Right lung (tissue), 5 donors: Measurements from ENCODE around the gene ZNF358. TPM values are rescaled to one million over a fixed set of nuclear protein-coding genes. Genes with fewer than 3 reads are reported as not detected.

Experiments
- DNase-seq, 2 donors: peaks; one replicate each; pipeline ENCODE4 v3.0.0-alpha.2; 2013
- polyA plus RNA-seq, 5 donors: library from polyadenylated mRNA; unstranded; fragments of 120-200 nt; gene quantifications; one replicate each; pipeline versions ENCODE4 v1.2.1 to v1.2.3, GENCODE V29; 2013; ENCODE audit warnings: inconsistent platforms in 1 of 5, low replicate concordance in 1 of 5; ENCODE audit not compliant: insufficient read length in 5 of 5, insufficient read depth in 1 of 5

The ZNF358 gene
- polyA plus RNA-seq, 5 donors, result 29.6 to 80.0 (median 44.2) TPM

DNA sequence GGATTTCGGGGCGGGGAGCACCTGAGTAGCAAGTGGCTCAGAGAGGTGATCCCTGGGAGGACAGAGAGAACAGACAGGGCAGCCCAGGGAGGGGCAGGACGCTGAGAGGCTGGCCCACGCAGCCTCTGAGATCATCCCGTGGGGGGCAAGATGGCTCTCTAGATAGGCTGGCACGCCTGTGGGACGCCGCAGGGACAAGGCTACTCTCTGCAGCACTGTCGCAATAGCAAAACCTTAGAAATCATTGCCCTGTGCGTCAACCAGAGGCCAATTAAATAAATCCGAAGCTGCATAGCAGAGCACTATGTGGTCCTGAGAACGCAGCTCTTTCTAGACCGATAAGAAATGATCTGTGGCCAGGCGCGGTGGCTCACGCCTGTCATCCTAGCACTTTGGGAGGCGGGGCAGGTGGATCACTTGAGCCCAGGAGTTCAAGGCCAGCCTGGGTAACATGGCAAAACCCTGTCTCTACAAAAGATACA is 32.1 kb upstream of the ZNF358 start:
- DNase-seq, result no peak

DNA sequence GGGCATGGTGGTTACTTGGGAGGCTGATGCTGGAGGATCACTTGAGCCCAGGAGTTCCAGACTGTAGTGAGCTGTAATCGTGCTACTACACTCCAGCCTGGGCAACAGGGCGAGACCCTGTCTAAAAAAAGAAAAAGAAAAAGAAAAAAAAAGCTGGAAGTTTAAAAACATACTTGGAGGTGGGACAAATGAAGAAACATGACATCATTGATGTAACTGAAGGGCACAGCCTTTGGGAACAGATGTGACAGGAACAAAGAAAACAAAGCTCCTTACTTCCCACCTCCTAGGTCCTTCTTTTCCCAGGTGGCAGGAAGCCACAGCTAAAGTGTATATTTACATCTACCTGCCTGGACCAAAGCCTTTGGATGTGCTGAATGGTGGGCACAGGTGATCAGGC is 29.0 kb upstream of the ZNF358 start:
- DNase-seq, result no peak

DNA sequence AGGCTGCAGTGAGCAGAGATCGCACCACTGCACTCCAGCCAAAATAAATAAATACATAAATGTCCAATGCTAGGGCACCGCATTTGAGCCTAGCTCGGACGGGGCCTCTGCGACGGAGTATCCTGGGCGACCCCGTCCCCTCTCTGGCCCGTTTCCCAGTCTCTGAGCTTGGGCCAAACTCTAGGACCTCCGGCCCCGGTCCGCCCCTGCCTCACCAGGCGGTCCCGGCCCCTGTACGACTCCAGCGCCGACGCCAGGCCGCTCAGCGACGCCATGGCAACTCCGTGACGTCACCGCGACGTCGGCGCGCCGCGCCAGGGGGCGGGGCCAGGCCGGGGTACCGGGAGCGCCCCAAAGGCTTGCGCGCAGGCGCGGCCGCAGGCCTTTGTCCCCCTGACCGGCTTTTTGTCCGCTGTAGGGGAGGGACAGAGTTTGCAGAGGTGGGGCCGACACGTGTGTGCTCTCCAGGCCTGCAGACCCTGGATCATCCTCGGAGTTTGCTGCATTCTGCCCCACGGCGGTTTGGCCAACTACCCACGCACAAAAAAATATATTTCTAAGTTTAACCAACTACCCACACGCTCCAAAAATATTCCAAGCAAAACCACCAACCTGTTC is 27.1 kb upstream of the ZNF358 start, which contains the start of gene PEX11G:
PEX11G (minus strand) TSS at position 300 of the 618 bp plus-strand sequence; CDS start at position 275, 25 bp downstream.
- peak; percentile 94 to 95 for DNase-seq

DNA sequence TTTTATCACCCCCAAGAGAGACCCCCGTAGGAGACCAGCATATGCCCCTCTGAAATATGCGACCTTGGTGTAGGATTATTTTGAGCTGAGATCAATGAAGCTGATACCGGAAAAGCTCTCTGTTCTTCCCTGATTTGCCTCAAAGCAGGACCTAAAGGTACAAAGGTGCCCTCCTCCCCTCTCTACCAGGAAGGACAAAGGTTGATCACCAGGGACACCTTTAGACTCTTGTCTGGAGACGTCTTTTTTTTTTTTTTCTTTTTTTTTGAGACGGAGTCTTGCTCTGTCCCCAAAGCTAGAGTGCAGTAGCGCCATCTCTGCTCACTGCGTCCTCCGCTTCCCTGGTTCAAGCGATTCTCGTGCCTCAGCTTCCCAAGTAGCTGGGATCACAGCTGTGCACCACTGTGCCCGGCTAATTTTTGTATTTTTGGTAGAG is 26.3 kb upstream of the ZNF358 start:
- DNase-seq, result no peak

DNA sequence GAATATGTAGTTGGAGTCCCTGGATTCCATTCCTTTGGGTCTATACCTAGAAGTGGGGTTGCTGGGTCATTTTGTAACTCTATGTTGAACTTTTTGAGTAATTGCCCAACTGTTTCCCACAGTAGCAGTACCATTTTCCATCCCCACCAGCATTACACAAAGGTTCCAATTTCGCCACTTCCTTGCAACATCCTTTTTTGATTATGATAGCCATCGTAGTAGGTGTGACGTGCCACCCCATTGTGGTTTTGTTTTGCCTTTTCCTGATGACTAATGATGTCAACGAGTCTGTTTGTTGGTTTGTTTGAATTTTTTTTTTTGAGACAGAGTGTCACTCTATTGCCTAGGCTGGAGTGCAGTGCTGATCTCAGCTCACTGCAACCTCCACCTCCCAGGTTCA is 23.8 kb upstream of the ZNF358 start:
- no peak for DNase-seq

DNA sequence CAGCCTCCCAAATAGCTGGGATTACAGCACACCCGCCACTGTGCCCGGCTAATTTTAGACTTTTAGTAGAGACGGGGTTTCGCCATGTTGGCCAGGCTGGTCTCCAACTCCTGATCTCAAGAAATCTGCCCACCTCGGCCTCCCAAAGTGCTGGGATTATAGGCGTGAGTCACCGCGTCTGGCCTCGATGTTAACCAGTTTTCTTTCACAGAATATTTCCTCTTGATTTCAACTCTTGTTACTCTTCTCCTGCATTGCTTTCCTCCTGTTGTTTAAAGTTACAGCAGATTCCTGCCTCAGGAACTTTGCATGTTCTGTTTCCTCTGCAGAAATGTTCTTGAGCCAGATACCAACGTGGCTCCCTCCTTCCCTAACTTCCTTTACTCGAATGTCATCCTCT is 23.3 kb upstream of the ZNF358 start:
- no peak for DNase-seq

DNA sequence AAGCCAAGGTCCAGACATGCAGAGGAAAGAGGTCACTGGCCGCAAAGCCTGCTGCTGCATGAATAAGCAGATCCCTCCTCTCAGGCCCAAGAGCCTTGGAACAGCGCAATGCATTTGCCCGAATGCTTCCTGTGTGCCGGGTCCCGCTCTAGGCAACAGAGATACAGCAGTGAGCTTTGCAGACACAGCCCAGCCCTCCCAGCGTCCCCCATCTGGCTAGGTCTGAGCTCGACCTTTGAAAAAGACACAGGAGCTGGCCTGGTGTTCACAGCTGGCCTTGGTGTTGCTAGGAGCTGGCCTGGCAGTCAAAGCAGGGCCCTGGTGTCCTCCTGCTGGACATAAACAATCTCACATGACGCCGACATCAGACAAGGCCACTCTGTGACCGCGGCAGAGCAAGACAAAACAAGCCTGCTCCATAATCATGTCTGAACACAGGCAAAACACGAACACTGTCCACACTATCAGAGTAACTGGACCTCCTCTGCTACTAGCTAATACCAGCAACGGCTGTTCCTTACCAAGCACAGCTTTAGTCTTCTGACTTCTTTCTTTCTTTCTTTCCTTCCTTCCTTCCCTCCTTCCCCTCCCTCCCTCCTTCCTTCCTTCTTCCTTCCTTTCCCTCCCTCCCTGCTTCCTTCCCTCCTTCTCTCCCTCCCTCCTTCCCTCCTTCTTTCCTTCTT is 21.3 kb upstream of the ZNF358 start:
- DNase-seq, result peak; percentile 52 to 68

DNA sequence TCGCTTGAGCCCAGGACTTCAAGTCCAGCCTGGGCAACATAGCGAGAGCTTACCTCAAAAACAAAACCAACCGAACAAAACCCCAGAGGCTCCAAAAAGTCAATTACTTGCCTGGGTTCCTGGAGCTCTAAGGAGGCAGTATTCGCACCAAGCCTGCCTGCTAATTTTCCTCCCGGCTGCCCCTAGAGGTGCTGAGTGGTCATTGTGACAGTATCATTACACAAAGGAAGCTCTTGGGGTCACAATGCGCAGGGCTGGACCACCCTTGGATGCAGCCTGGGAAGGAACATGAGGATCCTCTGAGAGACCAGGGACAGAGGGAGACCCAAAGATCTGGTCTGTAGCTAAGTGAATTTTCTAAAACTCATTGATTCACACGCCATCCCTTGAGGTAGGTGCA is 18.6 kb upstream of the ZNF358 start:
- no peak for DNase-seq

DNA sequence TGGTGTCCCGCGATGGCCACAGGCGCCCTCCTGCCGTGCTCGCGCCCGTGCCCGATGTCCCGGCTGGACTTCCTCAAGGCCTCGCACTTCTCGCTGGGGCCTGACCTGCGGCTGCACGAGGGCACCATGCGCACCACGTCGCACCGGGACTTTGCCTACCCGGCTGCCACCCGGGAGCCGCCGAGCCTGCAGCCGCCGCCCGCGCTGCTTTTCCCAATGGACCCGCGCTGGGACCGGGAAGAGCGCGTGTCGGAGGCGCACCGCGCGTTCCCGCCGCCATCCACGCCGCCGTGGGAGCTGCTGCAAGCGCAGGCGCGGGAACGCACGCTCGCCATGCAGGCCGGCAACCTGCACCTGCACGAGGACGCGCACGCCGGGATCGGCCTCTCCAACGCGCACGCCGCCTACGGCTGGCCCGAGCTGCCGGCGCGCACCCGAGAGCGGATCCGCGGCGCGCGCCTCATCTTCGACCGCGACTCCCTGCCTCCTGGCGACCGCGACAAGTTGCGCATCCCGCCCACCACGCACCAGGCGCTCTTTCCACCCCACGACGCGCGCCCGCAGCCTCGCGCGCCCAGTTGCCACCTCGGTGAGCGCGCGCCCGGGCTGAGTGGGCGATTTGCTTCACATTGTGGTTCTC is 15.0 kb upstream of the ZNF358 start:
- DNase-seq, result peak in 1 of 2 donors; percentile 49

DNA sequence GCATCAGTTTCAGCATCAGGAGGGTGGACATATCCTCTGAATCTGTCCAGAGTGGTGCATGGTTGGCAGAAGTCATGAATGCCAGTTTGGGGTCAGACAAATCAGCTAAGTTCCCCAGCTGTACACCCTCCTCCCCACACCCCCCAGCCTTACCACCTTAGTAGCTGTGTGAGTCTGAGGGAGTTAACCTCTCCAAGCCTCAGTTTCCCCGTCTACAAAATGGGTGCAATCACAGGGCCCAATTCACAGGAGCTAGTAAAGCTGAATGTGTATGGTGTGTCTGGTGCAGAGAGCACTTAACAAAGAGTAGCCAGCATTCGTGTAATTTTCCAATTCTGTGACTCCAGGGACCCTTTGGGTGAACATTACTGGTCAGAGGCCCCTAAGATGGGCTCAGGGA is 13.4 kb upstream of the ZNF358 start:
- DNase-seq, result no peak

DNA sequence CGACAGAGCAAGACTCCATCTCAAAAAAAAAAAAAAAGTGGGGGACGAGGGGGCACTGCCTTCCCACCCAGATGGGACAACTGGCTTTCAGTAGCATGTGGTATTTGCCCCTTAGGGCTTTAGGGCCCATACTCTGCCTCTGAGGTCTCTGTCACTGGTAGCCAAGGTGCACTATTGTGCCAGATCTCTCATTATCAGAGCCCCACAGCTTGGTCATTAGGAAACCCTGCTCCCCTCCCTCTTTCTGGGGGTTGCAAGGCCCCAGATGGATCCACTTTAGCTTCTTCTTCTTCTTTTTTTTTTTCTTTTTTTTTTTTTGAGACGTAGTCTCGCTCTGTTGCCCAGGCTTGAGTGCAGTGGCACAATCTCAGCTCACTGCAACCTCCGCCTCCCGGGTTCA is 11.2 kb upstream of the ZNF358 start:
- no peak for DNase-seq

DNA sequence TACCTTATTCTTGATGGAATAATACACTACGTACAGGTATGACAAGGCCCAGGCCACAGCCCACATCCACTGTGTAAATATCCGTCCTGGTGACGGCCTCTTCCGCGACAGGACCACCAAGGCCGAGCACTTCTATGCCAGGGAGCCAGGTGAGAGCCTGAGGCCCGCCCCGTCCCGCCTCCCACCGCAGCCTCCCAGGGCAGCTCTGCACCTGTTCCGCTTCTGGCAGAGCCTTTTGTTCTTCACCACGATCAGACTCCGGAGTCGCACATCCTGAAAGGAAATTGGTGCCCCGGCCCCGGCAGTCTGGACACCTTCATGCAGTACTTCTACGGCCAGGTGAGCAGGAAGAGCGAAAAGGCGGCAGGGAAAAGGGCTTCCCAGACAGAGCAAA is 10.6 kb upstream of the ZNF358 start:
- no peak for DNase-seq

DNA sequence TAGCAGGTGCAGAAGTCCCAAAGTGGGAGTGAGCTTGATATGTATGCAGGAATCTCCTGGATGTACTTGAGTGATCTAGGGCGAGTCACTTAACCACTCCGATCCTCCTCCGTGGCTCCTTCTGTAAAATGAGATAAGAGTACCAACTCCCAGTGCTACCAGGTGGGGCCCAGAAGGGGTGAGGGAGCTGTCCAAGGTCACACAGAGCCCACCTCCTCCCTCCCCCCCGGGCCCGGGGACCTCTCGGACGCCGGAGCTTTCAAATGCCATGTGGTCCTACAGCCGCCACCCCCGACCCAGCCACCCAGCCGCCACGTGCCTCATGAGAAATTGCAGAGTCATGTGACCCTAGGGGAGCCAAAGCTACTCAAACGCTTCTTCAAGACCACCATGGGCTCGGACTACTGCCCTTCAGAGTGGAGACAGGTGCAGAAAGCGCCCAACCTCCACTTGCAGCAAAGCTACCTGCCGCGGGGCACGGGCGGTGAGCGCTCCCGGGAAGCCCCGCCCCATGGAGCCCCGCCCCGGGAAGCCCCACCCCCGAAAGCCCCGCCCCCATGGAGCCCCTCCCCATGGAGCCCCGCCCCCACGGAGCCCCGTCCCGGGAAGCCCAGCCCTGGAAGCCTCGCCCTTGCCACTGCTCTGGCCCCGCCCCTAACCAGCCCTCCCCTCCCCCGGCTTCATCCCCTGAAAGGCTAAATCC is 10.1 kb upstream of the ZNF358 start:
- no peak for DNase-seq

DNA sequence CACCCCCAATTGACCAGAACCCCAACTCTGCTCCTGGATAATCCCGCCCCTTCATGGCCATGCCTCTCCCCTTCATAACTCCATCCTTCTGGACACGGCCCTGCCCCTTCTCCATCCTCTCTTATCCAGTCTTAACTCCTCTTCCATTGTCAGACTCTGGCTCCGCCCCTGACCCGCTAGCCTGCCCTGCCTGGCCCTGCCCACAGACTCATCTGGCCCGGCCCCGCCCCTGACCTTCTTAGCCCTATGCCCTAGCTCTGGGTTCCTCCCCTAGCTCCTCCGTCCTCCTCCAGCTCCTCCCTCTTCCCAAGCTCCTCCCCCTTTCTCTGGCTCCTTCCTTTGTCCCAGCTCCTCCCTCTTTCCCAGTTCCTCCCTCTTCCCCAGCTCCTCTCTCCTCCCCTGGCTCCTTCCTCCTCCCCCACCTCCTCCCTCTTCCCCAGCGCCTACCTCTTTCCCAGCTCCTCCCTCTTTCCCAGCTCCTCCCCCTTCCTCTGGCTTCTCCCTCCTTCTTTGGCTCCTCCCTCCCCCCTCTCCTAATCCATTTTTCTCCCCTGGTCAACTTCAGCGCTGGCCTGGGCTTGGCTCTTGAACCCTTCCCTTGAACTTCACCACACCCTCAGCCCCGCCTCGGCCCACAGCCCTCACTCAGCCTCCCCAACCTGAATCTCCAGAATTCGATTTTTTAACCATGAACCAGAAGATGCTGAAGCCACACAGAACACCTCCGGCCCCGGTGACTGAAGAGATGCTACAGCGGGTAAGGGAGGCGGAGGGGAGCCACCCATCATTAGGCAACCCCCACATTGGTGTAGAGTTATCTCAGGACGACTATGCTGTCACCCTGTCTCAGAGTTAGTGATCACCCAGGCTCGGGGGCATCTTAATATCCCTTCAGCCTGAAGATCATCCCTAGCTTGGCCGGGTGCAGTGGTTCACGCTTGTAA is 9.2 kb upstream of the ZNF358 start:
- DNase-seq, result no peak

DNA sequence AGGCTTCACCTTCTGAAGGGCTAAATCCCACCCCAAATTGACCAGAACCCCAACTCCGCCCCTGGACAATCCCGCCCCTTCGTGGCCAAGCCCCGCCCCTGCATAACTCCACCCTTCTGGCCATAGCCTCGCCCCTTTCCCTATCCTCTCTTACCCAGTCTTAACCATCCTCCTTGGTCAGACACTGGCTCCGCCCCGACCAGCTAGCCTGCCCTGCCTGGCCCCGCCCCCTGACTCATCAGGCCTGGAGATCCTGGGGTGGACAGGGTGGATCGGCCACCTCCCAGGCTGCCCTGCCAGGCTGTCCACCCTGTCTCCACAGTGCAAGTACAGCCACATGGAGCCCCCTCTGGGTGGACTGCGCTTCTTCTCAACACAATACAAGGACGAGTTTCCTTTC is 8.0 kb upstream of the ZNF358 start:
- DNase-seq, result no peak

DNA sequence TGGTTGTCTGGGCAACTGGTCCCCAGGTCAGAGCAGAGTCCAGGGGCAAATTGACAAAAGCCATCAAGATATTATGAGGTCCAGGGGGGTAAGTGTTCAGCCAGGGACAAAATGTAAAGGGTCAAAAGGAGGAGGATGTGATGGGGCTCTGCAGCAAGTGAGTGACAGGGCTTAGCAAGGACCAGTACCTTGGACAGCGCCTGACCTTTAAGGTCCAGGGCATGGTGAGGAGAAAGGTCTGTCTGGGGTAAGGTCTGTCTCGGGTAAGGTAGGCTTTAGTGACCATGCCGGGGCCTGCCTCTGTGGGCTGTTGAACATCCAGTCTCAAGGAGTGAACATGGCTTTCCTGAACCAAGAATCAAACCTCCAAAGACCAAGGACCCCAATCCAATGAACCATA is 6.3 kb upstream of the ZNF358 start:
- no peak for DNase-seq

DNA sequence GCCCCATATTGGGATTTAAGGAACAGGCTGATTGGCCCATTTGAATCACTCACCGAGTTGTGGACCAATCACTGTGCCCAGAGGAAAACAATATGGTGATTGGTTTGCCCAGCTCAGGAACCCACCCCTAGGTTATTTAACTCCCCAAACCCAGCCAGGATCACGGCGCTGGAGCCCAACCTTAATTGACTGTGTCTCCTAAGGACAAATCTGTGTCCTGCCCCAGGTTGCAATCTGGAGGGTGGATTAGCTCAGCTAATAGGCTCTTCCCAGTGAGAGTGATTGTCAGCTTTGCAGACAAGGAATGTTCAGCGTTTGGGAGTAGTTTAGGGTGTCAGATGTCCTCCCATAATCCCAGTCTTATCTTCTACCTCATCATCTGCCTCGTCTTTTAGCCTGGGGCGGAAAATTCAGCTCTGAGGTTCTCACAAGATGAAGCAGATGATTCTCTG is 3.5 kb upstream of the ZNF358 start:
- no peak for DNase-seq

DNA sequence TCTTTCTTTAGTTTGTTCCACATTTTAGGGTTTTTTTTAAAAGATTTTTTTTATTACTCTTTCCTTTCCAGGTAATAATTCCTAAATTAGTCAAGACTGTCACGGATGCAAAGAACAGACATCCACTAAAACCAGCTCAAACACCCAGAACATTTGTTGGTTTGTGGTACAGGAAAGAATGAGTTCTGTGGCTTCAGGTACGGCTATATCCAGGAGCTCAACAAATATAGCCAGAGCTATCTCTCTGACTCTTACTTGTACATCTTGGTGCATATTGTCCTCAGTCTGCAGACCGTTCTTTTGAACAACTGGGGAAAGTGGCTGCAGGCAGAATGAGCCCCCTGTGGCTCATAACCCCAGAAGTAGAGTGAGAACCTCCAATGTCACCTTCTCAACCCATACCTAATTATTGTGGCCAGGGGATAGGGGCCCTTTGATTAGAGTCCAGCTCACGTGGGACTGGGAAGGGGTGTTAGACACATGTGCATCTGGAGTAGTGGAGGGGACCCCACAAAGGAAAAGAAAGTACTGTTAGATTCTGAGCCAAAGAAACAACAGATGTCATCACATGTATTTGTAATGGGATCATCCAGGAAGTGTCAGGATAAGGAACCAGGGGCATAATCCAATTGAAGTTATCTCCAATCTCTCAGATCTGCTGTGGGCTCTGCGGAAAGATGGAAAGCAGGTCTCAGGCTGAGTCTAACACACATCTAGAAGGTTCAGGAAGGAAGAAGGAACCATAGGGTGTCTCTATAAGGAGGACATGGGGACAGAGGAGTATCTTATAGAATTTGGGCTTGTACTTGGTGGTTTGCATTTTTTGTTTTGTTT is 1.9 kb upstream of the ZNF358 start:
- DNase-seq, result no peak

DNA sequence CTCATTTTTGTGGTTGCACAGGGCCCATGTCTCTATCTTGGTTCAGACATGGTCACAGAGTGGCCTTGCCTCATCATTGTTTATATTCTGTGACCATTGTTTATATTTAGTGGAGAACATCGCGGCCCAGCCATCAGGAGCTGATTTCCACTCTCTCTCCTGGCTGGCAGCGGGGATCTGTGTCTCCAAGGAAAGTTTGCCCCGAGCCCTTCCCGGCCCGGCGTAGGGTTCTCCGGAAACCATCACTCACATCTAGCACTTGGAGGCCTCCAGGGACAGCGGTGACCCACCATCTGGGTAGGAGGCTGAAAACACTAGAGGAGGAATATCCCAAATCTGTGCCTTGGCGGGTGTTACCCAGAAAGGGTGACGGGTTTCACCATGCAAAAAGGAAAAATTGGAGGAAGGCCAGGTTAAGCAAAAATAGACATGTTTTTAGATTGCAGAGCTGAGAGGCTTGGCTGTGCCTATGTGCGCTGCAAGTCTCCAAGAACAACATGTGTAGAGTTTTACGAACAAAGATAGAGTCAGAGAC is 726 bp upstream of the ZNF358 start:
- DNase-seq, result peak in 1 of 2 donors; percentile 52

DNA sequence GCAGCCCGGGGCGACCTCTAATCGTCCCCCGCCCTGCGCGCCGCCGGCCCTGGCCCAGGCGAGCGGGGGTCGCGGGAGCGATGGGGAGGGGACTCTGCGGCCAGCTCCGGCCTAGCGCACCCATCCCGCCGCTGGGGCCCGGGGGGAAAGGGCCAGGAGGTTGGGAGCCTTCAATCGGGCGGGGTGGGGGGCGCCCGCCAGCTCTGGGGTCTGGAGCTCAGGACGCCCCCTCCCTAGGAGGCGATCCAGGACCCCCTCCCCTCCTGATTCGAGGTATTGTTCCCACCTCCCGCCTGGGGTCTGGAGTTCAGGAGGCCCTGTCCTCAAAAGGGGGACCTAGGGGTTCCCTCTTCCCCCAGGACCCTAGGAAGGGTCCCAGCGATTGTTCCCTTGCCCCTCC is 430 bp downstream of the ZNF358 start:
- DNase-seq, result no peak
